Activated CD8-positive, alpha-beta memory T cell treated with anti-CD3 and anti-CD28 coated beads, Interleukin-2, amount 50 U/mL, for 24 hours (primary cell): ENCODE results near the gene POC1A.
"Not testable (repeated sequence)": the region's sequence is repeated elsewhere in the genome, so short reads cannot be mapped to it uniquely, and the experiment has no call there.

Experiments
- DNase-seq: peaks from one replicate; pipeline ENCODE4 v3.0.0-alpha.2; 2020; ENCODE audit errors: extremely low read depth

POC1A gene

GRCh38 chr3:52046902-52047239, 107.4 kb downstream of the POC1A start:
- DNase-seq = no peak

GRCh38 chr3:52046186-52046901, 107.9 kb downstream of the POC1A start:
- DNase-seq = no peak

GRCh38 chr3:52044869-52045619, 109.2 kb downstream of the POC1A start:
- DNase-seq = no peak

GRCh38 chr3:52043750-52044149, 110.5 kb downstream of the POC1A start:
- no peak for DNase-seq

GRCh38 chr3:52043039-52043438, 111.2 kb downstream of the POC1A start:
- not testable (repeated sequence) for DNase-seq

- no peak for DNase-seq
Measured at GRCh38 chr3:52041118-52041731, 113.0 kb downstream of the POC1A start.

GRCh38 chr3:52040600-52040999, 113.6 kb downstream of the POC1A start:
- DNase-seq = no peak

GRCh38 chr3:52039846-52040245, 114.4 kb downstream of the POC1A start:
- DNase-seq = no peak

- no peak for DNase-seq
Measured at GRCh38 chr3:52039426-52039825, 114.8 kb downstream of the POC1A start.

GRCh38 chr3:52038227-52038626, 116.0 kb downstream of the POC1A start:
- DNase-seq = no peak

GRCh38 chr3:52037291-52037690, 116.9 kb downstream of the POC1A start:
- no peak for DNase-seq

GRCh38 chr3:52036829-52037228, 117.4 kb downstream of the POC1A start:
- no peak for DNase-seq

- DNase-seq = no peak
Measured at GRCh38 chr3:52036222-52036694, 118.0 kb downstream of the POC1A start.

GRCh38 chr3:52034651-52035050, 119.6 kb downstream of the POC1A start:
- DNase-seq = no peak

- no peak for DNase-seq
Measured at GRCh38 chr3:52034212-52034611, 120.0 kb downstream of the POC1A start.

- DNase-seq = not testable (repeated sequence)
Measured at GRCh38 chr3:52033748-52034147, 120.5 kb downstream of the POC1A start.

GRCh38 chr3:52032702-52033408, 121.4 kb downstream of the POC1A start:
- no peak for DNase-seq

GRCh38 chr3:52031896-52032295, 122.3 kb downstream of the POC1A start:
- no peak for DNase-seq

- no peak for DNase-seq
Measured at GRCh38 chr3:52030714-52031310, 123.4 kb downstream of the POC1A start.

GRCh38 chr3:52029535-52029934, 124.7 kb downstream of the POC1A start:
- DNase-seq = no peak

- DNase-seq = no peak
Measured at GRCh38 chr3:52029053-52029452, 125.2 kb downstream of the POC1A start.

- no peak for DNase-seq
Measured at GRCh38 chr3:52028572-52028971, 125.7 kb downstream of the POC1A start.
